HAP-1 (cell line): ENCODE results near the gene FGGY.
"Not testable (repeated sequence)": the region's sequence is repeated elsewhere in the genome, so short reads cannot be mapped to it uniquely, and the experiment has no call there.

Source experiments
- DNase-seq, 2 experiments: peaks; one replicate each; pipeline ENCODE4 v3.0.0-alpha.2; 2016 to 2020; ENCODE audit warnings: low spot score in 2 of 2
- H3K27me3 ChIP-seq: fragments of 250-450 bp; sonication (Bioruptor Pico); 2 replicates; pipeline ENCODE4 v1.5.1; 2020; ENCODE audit warnings: low read depth, mild to moderate bottlenecking, moderate library complexity
- H3K36me3 ChIP-seq: fragments of 250-450 bp; sonication (Bioruptor Pico); replicated peaks from 2 replicates; pipeline ENCODE4 v1.5.1; 2020; ENCODE audit warnings: mild to moderate bottlenecking
- H3K4me1 ChIP-seq: fragments of 250-450 bp; sonication (Bioruptor Pico); 2 replicates; pipeline ENCODE4 v1.5.1; 2020; ENCODE audit warnings: mild to moderate bottlenecking
- H3K4me3 ChIP-seq: fragments of 250-450 bp; sonication (Bioruptor Pico); 2 replicates; pipeline ENCODE4 v1.5.1; 2020; ENCODE audit warnings: mild to moderate bottlenecking, moderate library complexity
- H3K9me3 ChIP-seq: fragments of 250-450 bp; sonication (Bioruptor Pico); 2 replicates; pipeline ENCODE4 v1.5.1; 2020; ENCODE audit warnings: mild to moderate bottlenecking, moderate library complexity
- in situ Hi-C: fragments of 300-500 bp; cut with MboI; formaldehyde crosslinking; loops from 3 replicates; pipeline ENCODE4 v1.14.3; 2020; ENCODE audit warnings: low sequenced_read_pairs, inconsistent platforms, mixed read lengths

The FGGY gene

GRCh38 chr1:59294423-59294822, 2.5 kb upstream of the FGGY start:
- DNase-seq = no peak
- Histone ChIP-seq H3K4me1 (peaks cover 12% of the 10 kb centered on the region), H3K9me3 (no peaks in the 10 kb centered on the region), H3K27me3 (no peaks in the 10 kb centered on the region), H3K4me3 (no peak overlapping the region), H3K36me3 (no peaks in the 10 kb centered on the region)
- in situ Hi-C loops = no loop called here

GRCh38 chr1:59295618-59296017, 1.3 kb upstream of the FGGY start:
- no peaks in the 10 kb centered on the region for H3K27me3 ChIP-seq
- no peaks in the 10 kb centered on the region for H3K9me3 ChIP-seq
- DNase-seq = no peak
- in situ Hi-C loops = no loop called here
- no peak overlapping the region; the same call in 1 of the 2 replicates for H3K4me3 ChIP-seq
- peaks cover 12% of the 10 kb centered on the region for H3K4me1 ChIP-seq
- no peaks in the 10 kb centered on the region for H3K36me3 ChIP-seq

GRCh38 chr1:59298026-59298583, 1.2 kb downstream of the FGGY start:
- peaks cover 12% of the 10 kb centered on the region for H3K4me1 ChIP-seq
- in situ Hi-C loops = no loop called here
- H3K4me3 ChIP-seq = no peak overlapping the region
- no peaks in the 10 kb centered on the region for H3K36me3 ChIP-seq
- peak; percentile 28 to 50 for DNase-seq
- no peaks in the 10 kb centered on the region for H3K27me3 ChIP-seq
- H3K9me3 ChIP-seq = no peaks in the 10 kb centered on the region

- H3K9me3 ChIP-seq = no peaks in the 10 kb centered on the region
- no peaks in the 10 kb centered on the region for H3K36me3 ChIP-seq
- no peak overlapping the region for H3K4me3 ChIP-seq
- DNase-seq = no peak
- H3K4me1 ChIP-seq = peaks cover 12% of the 10 kb centered on the region
- in situ Hi-C loops = no loop called here
- H3K27me3 ChIP-seq = no peaks in the 10 kb centered on the region
Observed at GRCh38 chr1:59298710-59299346, 1.9 kb downstream of the FGGY start.

GRCh38 chr1:59299670-59300069, 2.8 kb downstream of the FGGY start:
- H3K27me3 ChIP-seq, H3K4me3 ChIP-seq, H3K9me3 ChIP-seq, H3K36me3 ChIP-seq, in situ Hi-C loops, DNase-seq: not testable (repeated sequence)
- peaks cover 12% of the 10 kb centered on the region for H3K4me1 ChIP-seq

GRCh38 chr1:59302297-59302696, 5.4 kb downstream of the FGGY start:
- Histone ChIP-seq H3K4me3 (no peak overlapping the region), H3K4me1 (peaks cover 10% of the 10 kb centered on the region), H3K27me3 (no peaks in the 10 kb centered on the region), H3K9me3 (no peaks in the 10 kb centered on the region), H3K36me3 (no peaks in the 10 kb centered on the region)
- DNase-seq = no peak
- in situ Hi-C loops = no loop called here

- no peaks in the 10 kb centered on the region for H3K27me3 ChIP-seq
- no peaks in the 10 kb centered on the region for H3K9me3 ChIP-seq
- in situ Hi-C loops = no loop called here
- peaks cover 8% of the 10 kb centered on the region for H3K4me1 ChIP-seq
- H3K36me3 ChIP-seq = no peaks in the 10 kb centered on the region
- no peak for DNase-seq
- no peak overlapping the region for H3K4me3 ChIP-seq
Observed at GRCh38 chr1:59302871-59303270, 6.0 kb downstream of the FGGY start.

- DNase-seq = no peak
- in situ Hi-C loops = no loop called here
- Histone ChIP-seq H3K4me3 (no peak overlapping the region), H3K27me3 (no peaks in the 10 kb centered on the region), H3K36me3 (no peaks in the 10 kb centered on the region), H3K4me1 (peaks cover 2% of the 10 kb centered on the region; the same call in 1 of the 2 replicates), H3K9me3 (no peaks in the 10 kb centered on the region)
Observed at GRCh38 chr1:59305188-59305587, 8.3 kb downstream of the FGGY start.

GRCh38 chr1:59307591-59307990, 10.7 kb downstream of the FGGY start:
- in situ Hi-C loops = no loop called here

GRCh38 chr1:59308839-59309238, 11.9 kb downstream of the FGGY start:
- in situ Hi-C loops = no loop called here
- no peaks in the 10 kb centered on the region for H3K36me3 ChIP-seq
- DNase-seq = no peak

More at GRCh38 chr1:59307591-59307990, 10.7 kb downstream of the FGGY start:
- no peak for DNase-seq
- Histone ChIP-seq H3K4me1 (peaks cover 9% of the 10 kb centered on the region), H3K4me3 (no peak overlapping the region), H3K36me3 (no peaks in the 10 kb centered on the region), H3K9me3 (no peaks in the 10 kb centered on the region), H3K27me3 (no peaks in the 10 kb centered on the region)

GRCh38 chr1:59309392-59309791, 12.5 kb downstream of the FGGY start:
- Histone ChIP-seq H3K36me3 (no peaks in the 10 kb centered on the region), H3K27me3 (no peaks in the 10 kb centered on the region), H3K9me3 (no peaks in the 10 kb centered on the region), H3K4me1 (peaks cover 9% of the 10 kb centered on the region), H3K4me3 (no peak overlapping the region)
- no peak for DNase-seq
- in situ Hi-C loops = no loop called here

More at GRCh38 chr1:59308839-59309238, 11.9 kb downstream of the FGGY start:
- Histone ChIP-seq H3K9me3 (no peaks in the 10 kb centered on the region), H3K4me3 (no peak overlapping the region), H3K27me3 (no peaks in the 10 kb centered on the region), H3K4me1 (peaks cover 9% of the 10 kb centered on the region)

GRCh38 chr1:59309795-59310548, 13.1 kb downstream of the FGGY start:
- in situ Hi-C loops = no loop called here
- Histone ChIP-seq H3K4me1 (peaks cover 9% of the 10 kb centered on the region), H3K9me3 (no peaks in the 10 kb centered on the region), H3K4me3 (no peak overlapping the region), H3K36me3 (no peaks in the 10 kb centered on the region), H3K27me3 (no peaks in the 10 kb centered on the region)
- DNase-seq = no peak

GRCh38 chr1:59310549-59311250, 13.8 kb downstream of the FGGY start:
- Histone ChIP-seq H3K27me3 (no peaks in the 10 kb centered on the region), H3K36me3 (no peaks in the 10 kb centered on the region), H3K9me3 (no peaks in the 10 kb centered on the region), H3K4me3 (no peak overlapping the region), H3K4me1 (peaks cover 9% of the 10 kb centered on the region)
- no peak for DNase-seq
- in situ Hi-C loops = no loop called here
